Endodermal cell (in vitro differentiated cells): Measurements from ENCODE around the gene KIAA0232. TPM values are rescaled to one million over a fixed set of nuclear protein-coding genes. Genes with fewer than 3 reads are reported as not detected.

ENCODE experiments used
- DNase-seq: peaks from one replicate; pipeline ENCODE4 v3.0.0-alpha.2; 2017
- H3K27ac ChIP-seq: 2 replicates; pipeline ENCODE4 v1.5.1; 2013; ENCODE audit warnings: mild to moderate bottlenecking, low read depth, low read length, moderate library complexity
- H3K27me3 ChIP-seq: 2 replicates; pipeline ENCODE4 v1.6.1; 2013; ENCODE audit warnings: mild to moderate bottlenecking, low read length, moderate library complexity; ENCODE audit not compliant: insufficient read depth, control insufficient read depth, poor library complexity, severe bottlenecking
- H3K36me3 ChIP-seq: 2 replicates; pipeline ENCODE4 v1.7.0; 2013; ENCODE audit warnings: mild to moderate bottlenecking, low read length, moderate library complexity; ENCODE audit not compliant: control insufficient read depth, insufficient read depth
- H3K4me1 ChIP-seq: one replicate; pipeline ENCODE4 v1.7.0; 2013; ENCODE audit warnings: low read length; ENCODE audit not compliant: control insufficient read depth, insufficient read depth
- H3K4me3 ChIP-seq: 2 replicates; pipeline ENCODE4 v1.5.1; 2013; ENCODE audit warnings: mild to moderate bottlenecking, low read length, moderate library complexity
- H3K9ac ChIP-seq: 2 replicates; pipeline ENCODE4 v1.6.1; 2013; ENCODE audit warnings: mild to moderate bottlenecking, low read length, moderate library complexity; ENCODE audit not compliant: poor library complexity, severe bottlenecking; ENCODE audit errors: extremely low read depth
- H3K9me3 ChIP-seq: 2 replicates; pipeline ENCODE4 v1.6.1; 2013; ENCODE audit warnings: mild to moderate bottlenecking, low read length, moderate library complexity; ENCODE audit not compliant: control insufficient read depth
- H3K27ac Mint-ChIP-seq: 2 replicates; pipeline ENCODE4 v1.8.0; 2020; ENCODE audit warnings: mixed read lengths
- H3K27me3 Mint-ChIP-seq: 2 replicates; pipeline ENCODE4 v1.8.0; 2021; ENCODE audit warnings: mild to moderate bottlenecking, mixed read lengths; ENCODE audit not compliant: insufficient read depth
- H3K36me3 Mint-ChIP-seq: 2 replicates; pipeline ENCODE4 v1.8.0; 2020; ENCODE audit warnings: low read depth, mixed read lengths
- H3K4me1 Mint-ChIP-seq: 2 replicates; pipeline ENCODE4 v1.8.0; 2020; ENCODE audit warnings: mixed read lengths
- H3K4me3 Mint-ChIP-seq: 2 replicates; pipeline ENCODE4 v1.8.0; 2020; ENCODE audit warnings: mild to moderate bottlenecking, moderate library complexity, mixed read lengths
- H3K9me3 Mint-ChIP-seq: 2 replicates; pipeline ENCODE4 v1.8.0; 2020; ENCODE audit warnings: mild to moderate bottlenecking, mixed read lengths
- CTCF ChIP-seq: fragments of 200-600 bp; sonication (generic); conservative IDR thresholded peaks from 2 replicates; pipeline ENCODE4 v1.5.0; 2021; ENCODE audit warnings: antibody characterized with exemption, mild to moderate bottlenecking
- WGBS, 2 experiments: methylation state at CpG; one replicate each; pipeline versions ENCODE4 v1.1.5 to v1.1.7; 2013; ENCODE audit warnings: missing lambda C conversion rate in 2 of 2, mixed read lengths in 1 of 2; ENCODE audit not compliant: insufficient coverage in 1 of 2, insufficient read length in 1 of 2; 5-methylcytosine and 5-hydroxymethylcytosine counted together
- total RNA-seq, 2 donors: library from RNA; stranded (reverse); fragmentation: NEBNext Ultra II Directional in 1 of 2; extraction: Animal tissue kit (Norgen Biotek cat#: 25700) in 1 of 2; gene quantifications; 2 replicates in 1 of 2; 3 replicates in 1 of 2; pipeline ENCODE4 v1.2.1, GENCODE V29; 2021

Gene KIAA0232
- total RNA-seq, 2 donors from 2014 or later: 32.9 to 43.5 TPM

GRCh38 chr4:6815029-6815836, 32.7 kb downstream of the KIAA0232 start:
- H3K36me3 Mint-ChIP-seq: peaks cover 44% of the 10 kb centered on the region
- peaks cover 31% of the 10 kb centered on the region for H3K9me3 Mint-ChIP-seq
- 95% methylated on average over 6 to 8 of the region's 9 CpGs for WGBS, 2 experiments
- H3K4me1 ChIP-seq: no peaks in the 10 kb centered on the region
- H3K4me3 ChIP-seq: no peak overlapping the region
- H3K36me3 ChIP-seq: peaks cover 38% of the 10 kb centered on the region
- H3K9ac ChIP-seq: no peak overlapping the region
- H3K27me3 Mint-ChIP-seq: no peaks in the 10 kb centered on the region
- no peaks in the 10 kb centered on the region for H3K27me3 ChIP-seq
- no peak overlapping the region for H3K27ac Mint-ChIP-seq
- no peak overlapping the region for H3K27ac ChIP-seq
- H3K4me3 Mint-ChIP-seq: no peak overlapping the region
- no peak for TF ChIP-seq CTCF
- peaks cover 5% of the 10 kb centered on the region for H3K4me1 Mint-ChIP-seq
- no peak for DNase-seq
- H3K9me3 ChIP-seq: peaks cover 36% of the 10 kb centered on the region

DNA sequence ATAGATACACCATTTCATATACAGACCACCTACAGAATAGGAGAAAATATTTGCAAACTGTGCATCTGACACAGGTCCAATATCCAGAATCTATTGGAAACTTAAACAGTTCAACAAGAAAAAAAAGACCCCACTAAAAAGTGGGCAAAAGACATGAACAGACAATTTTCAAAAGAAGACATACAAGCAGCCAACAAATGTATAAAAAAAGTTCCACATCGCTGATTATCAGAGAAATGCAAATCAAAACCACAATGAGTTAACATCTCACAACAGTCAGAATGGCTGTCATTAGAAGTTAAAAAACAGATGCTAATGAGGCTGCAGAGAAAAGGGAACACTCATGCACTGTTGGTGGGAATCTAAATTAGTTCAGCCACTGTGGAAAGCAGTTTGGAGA, 36.8 kb downstream of the KIAA0232 start:
- no peak overlapping the region for H3K9ac ChIP-seq
- 100% methylated on average over 1 of the region's 1 CpG; no CpG with 5 or more reads in 1 of the 2 experiments for WGBS, 2 experiments
- peaks cover 46% of the 10 kb centered on the region for H3K36me3 Mint-ChIP-seq

GRCh38 chr4:6820695-6821094, 38.2 kb downstream of the KIAA0232 start:
- no peak for TF ChIP-seq CTCF
- peaks cover 49% of the 10 kb centered on the region for H3K36me3 ChIP-seq
- peaks cover 49% of the 10 kb centered on the region for H3K9me3 Mint-ChIP-seq
- H3K27me3 Mint-ChIP-seq: no peaks in the 10 kb centered on the region
- WGBS, 2 experiments: 100% methylated on average over 1 of the region's 1 CpG
- no peaks in the 10 kb centered on the region for H3K27me3 ChIP-seq
- peaks cover 2% of the 10 kb centered on the region for H3K4me1 ChIP-seq
- H3K27ac Mint-ChIP-seq: no peak overlapping the region
- peaks cover 57% of the 10 kb centered on the region for H3K9me3 ChIP-seq
- peaks cover 60% of the 10 kb centered on the region for H3K36me3 Mint-ChIP-seq
- H3K9ac ChIP-seq: no peak overlapping the region
- H3K27ac ChIP-seq: no peak overlapping the region
- H3K4me3 ChIP-seq: peak overlapping the region; percentile 36
- H3K4me3 Mint-ChIP-seq: no peak overlapping the region
- no peak for DNase-seq
- no peaks in the 10 kb centered on the region for H3K4me1 Mint-ChIP-seq

More for the DNA sequence above, 36.8 kb downstream of the KIAA0232 start:
- Mint-ChIP-seq H3K4me3 (no peak overlapping the region), H3K9me3 (peaks cover 49% of the 10 kb centered on the region), H3K27ac (no peak overlapping the region), H3K4me1 (no peaks in the 10 kb centered on the region), H3K27me3 (no peaks in the 10 kb centered on the region)
- TF ChIP-seq CTCF: no peak
- Histone ChIP-seq H3K27me3 (no peaks in the 10 kb centered on the region), H3K36me3 (peaks cover 42% of the 10 kb centered on the region), H3K4me1 (no peaks in the 10 kb centered on the region), H3K4me3 (peak overlapping the region; percentile 71), H3K27ac (no peak overlapping the region), H3K9me3 (peaks cover 57% of the 10 kb centered on the region)
- no peak for DNase-seq
